NT2/D1 (cell line): ENCODE results near the gene LYRM4.

Experiments used
- SUZ12 ChIP-seq: IDR thresholded peaks from 2 replicates; pipeline ENCODE4 v1.6.1; 2011; ENCODE audit not compliant: insufficient read length, insufficient read depth; ENCODE audit errors: extremely low read depth
- YY1 ChIP-seq: IDR thresholded peaks from 2 replicates; pipeline ENCODE4 v1.6.1; 2011; ENCODE audit not compliant: insufficient read length, insufficient read depth
- ZNF274 ChIP-seq: IDR thresholded peaks from 2 replicates; pipeline ENCODE4 v1.6.1; 2011; ENCODE audit warnings: mild to moderate bottlenecking, low read depth, low read length

DNA sequence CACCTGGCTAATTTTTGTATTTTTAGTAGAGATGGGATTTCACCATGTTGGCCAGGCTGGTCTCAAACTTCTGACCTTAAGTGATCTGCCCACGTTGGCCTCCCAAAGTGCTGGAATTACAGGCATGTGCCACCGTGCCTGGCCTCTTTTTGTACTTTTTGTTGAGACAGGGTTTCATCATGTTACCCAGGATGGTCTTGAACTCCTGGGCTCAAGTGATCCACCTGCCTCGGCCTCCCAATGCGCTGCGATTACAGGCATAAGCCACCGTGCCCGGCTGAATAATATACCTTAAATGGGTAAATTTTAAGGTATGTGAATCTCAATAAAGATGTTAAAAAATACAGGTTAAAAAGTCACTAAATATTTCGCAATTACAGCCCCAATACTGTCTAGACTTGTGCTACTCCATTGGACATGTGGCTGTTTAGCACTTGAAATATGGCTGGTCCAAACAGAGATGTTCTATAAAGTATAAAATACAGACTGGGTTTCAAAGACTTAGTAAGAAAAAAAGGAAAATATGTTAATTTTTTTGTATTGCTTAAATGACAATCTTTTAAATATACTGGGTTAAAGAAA is 133.6 kb downstream of the LYRM4 start:
- TF ChIP-seq SUZ12: no peak
- no peak for TF ChIP-seq ZNF274
- TF ChIP-seq YY1: no peak
